ENCODE data around the gene PPEF2.

GRCh38 chr4:75834095-75834771 is 68.0 kb downstream of the PPEF2 start:
- TF ChIP-seq POLR2A (IDR thresholded peaks at IDR 0.05): no peak
- no peak for TF ChIP-seq CTCF (IDR thresholded peaks at IDR 0.05)

Measured in thyroid gland (tissue), 4 donors.